DMS53 (cell line): ENCODE measurements around the gene LILRA5.
"Not testable (repeated sequence)": the region's sequence is repeated elsewhere in the genome, so short reads cannot be mapped to it uniquely, and the experiment has no call there.

ENCODE experiments used
- DNase-seq: peaks from one replicate; lab custom pipeline; 2025; lab: John Stamatoyannopoulos, UW

LILRA5 gene

GRCh38 chr19:54312436-54313377 lies at the start of gene LILRA5:
TSS of gene LILRA5 (minus strand) at chr19:54313166. CDS start at chr19:54313019, 147 bp downstream.
- DNase-seq: no peak

GRCh38 chr19:54361680-54362422 lies 48.9 kb upstream of the LILRA5 start:
- DNase-seq: not testable (repeated sequence)

- DNase-seq: not testable (repeated sequence)
Measured at GRCh38 chr19:54359149-54359820, 46.3 kb upstream of the LILRA5 start.

- DNase-seq: no peak
Measured at GRCh38 chr19:54357381-54357780, 44.4 kb upstream of the LILRA5 start.

- DNase-seq: no peak
Measured at GRCh38 chr19:54356444-54357056, 43.6 kb upstream of the LILRA5 start.

- no peak for DNase-seq
Measured at GRCh38 chr19:54355675-54356074, 42.7 kb upstream of the LILRA5 start.

- no peak for DNase-seq
Measured at GRCh38 chr19:54354761-54355160, 41.8 kb upstream of the LILRA5 start.

GRCh38 chr19:54352546-54352945 lies 39.6 kb upstream of the LILRA5 start:
- no peak for DNase-seq

GRCh38 chr19:54352041-54352440 lies 39.1 kb upstream of the LILRA5 start:
- no peak for DNase-seq

GRCh38 chr19:54351474-54351873 lies 38.5 kb upstream of the LILRA5 start:
- no peak for DNase-seq

- no peak for DNase-seq
Measured at GRCh38 chr19:54345938-54346386, 33.0 kb upstream of the LILRA5 start.

- DNase-seq: no peak
Measured at GRCh38 chr19:54343868-54344267, 30.9 kb upstream of the LILRA5 start.

GRCh38 chr19:54341295-54341694 lies 28.3 kb upstream of the LILRA5 start:
- DNase-seq: no peak

- DNase-seq: no peak
Measured at GRCh38 chr19:54339646-54340358, 26.8 kb upstream of the LILRA5 start.

- no peak for DNase-seq
Measured at GRCh38 chr19:54338521-54338920, 25.6 kb upstream of the LILRA5 start.

GRCh38 chr19:54337858-54338230 lies 24.9 kb upstream of the LILRA5 start:
- DNase-seq: no peak

GRCh38 chr19:54336893-54337857 lies 24.2 kb upstream of the LILRA5 start:
- DNase-seq: no peak

GRCh38 chr19:54335979-54336892 lies 23.3 kb upstream of the LILRA5 start:
- no peak for DNase-seq

GRCh38 chr19:54335164-54335563 lies 22.2 kb upstream of the LILRA5 start:
- no peak for DNase-seq
